GM23248 (cell line): ENCODE data around the gene RELN.

Experiments
- EZH2 ChIP-seq: fragments of 200-600 bp; sonication (generic); IDR thresholded peaks from 2 replicates; pipeline ENCODE4 v1.6.1; 2018; ENCODE audit warnings: antibody characterized with exemption, mild to moderate bottlenecking; ENCODE audit not compliant: insufficient read depth, poor library complexity, severe bottlenecking
- EZH2phosphoT487 ChIP-seq: fragments of 200-600 bp; sonication (generic); IDR thresholded peaks from 2 replicates; pipeline ENCODE4 v1.6.1; 2018; ENCODE audit warnings: antibody characterized with exemption, moderate library complexity, mild to moderate bottlenecking, low read depth; ENCODE audit not compliant: insufficient read depth

GRCh38 chr7:103937680-103938079 lies 51.8 kb downstream of the RELN start:
- TF ChIP-seq EZH2: no peak
- no peak for TF ChIP-seq EZH2phosphoT487
